Non-pigmented ciliary epithelial cell (primary cell): ENCODE data around the gene IL17RA.

ENCODE experiments used
- DNase-seq: peaks from one replicate; pipeline ENCODE4 v3.0.0-alpha.2; 2010; ENCODE audit warnings: low read depth

IL17RA gene

DNA sequence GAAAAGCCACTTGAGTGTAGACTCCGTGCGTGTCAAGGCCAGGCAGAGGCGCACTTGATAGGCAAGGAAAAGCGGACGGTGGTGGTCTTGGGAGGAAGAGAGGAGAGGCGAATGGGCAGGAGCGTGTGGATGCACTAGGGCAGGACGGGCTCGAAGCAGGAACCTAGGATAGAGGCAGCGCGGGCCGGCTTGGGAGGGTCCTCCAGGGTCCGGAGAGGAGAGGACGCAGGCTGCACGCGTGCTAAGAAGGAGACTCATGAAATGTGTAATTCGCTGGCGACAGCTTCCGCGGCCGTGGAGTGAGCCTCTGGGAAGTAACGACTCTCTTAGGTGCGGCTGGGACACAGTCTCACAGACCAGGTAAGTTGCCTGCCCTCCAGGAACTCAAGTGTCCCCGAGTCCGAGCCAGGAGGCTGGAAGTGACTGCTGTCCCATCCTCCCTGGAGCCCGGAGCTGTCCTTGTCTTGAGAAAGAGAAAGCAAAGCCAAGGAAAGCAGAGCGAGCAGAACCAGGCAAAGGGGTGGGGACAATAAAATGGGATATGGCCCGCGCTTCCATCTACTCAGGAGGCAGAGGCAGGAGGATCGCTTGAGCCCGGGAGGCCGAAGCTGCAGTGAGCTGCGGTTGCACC is 874 bp upstream of the IL17RA start:
- DNase-seq = no peak

DNA sequence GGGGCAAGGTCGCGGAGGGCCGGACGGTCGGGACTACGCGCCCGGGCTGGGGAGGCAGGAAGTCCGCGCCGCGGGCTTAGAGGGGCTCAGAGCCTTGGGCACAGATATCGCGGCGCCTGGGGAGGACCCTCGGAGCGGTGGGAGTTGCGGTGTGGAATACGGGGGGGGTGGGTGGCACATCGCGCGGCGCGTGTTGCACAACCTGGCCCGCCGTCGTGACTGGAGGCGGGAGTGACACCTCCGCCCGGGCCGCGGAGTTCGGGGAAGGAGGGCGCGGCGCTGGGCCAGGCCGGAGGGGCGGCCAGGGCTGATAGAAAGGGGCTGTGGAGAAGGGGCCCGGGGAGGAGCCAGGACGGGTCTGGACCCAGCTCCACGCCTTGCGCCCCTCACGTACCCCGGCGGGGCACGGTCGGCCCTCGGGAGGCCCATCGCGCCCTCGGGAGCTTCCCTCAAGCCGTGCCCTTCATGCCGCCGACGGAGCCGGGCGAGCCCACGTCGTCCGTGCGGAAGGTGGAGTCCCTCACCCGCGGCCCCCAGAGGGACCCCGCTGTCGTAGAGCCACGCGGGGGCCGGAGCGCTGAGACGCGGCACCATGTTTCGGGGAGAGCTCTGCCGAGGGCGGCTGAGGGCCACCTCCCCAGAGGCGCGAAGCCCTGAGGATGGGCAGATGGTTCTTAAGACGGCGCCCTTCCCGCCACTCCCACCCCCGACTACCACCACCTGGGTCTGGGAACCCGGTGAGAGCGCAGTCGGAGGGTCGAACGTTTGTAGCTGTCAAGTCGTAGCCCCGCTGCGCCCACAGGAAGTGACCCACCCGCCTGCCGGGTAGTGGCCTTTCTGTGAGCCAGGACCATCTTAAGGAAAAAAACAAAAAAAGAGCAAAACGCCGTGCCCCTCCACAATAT is 729 bp downstream of the IL17RA start:
- DNase-seq = no peak

DNA sequence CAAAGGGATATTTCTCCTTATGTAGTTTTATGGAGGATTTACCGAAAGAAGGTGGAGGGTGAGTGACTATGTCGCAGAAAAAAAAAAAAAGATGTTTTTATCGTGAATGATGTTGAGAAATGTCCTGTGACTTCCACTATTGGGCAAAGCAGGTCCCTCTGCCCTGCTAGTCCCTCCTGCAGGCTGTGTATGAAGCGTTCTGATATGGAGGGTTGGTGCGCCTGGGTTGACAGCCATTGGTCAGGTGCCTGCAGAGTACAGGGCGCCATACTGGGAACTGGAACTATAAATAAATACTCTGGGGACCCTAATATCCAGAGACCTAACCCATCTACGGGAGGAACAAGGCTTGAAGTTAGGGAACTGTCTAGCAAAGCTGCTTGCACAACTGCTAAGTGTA is 1.5 kb downstream of the IL17RA start:
- no peak for DNase-seq

DNA sequence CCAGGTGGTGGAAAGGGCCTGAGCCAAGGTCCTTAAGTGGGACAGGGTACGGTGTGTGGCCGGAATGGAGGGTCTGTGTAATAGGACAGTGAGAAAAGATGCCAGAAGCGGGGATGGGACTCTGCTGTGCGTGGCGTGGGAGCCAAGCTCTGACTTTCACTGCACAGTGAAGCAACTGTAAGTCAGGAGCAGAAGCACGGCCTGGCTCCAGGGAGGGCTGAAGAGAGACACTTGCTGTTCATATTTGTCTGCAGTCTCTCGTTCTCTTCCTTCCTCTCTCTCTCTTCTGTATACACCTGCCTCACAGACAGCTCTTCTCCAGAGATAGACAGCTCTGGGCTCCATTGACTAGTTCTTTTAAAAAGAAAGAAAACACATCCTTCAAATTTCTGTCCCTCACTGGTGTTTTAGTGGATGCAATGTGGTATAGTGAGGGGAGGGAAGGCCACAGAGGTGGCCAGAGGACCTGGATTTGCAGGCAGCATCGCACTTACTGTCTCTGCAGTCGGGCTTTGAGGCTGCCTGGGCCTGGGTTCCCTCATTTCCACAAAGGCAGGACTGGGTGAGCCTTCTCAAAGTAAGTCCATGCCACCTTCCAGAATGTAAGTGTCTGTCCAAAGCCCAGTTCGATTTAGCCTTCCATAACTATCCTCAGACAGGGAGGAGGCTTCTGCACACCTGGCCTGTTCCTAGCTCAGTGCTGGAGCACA is 2.1 kb downstream of the IL17RA start:
- DNase-seq = no peak

DNA sequence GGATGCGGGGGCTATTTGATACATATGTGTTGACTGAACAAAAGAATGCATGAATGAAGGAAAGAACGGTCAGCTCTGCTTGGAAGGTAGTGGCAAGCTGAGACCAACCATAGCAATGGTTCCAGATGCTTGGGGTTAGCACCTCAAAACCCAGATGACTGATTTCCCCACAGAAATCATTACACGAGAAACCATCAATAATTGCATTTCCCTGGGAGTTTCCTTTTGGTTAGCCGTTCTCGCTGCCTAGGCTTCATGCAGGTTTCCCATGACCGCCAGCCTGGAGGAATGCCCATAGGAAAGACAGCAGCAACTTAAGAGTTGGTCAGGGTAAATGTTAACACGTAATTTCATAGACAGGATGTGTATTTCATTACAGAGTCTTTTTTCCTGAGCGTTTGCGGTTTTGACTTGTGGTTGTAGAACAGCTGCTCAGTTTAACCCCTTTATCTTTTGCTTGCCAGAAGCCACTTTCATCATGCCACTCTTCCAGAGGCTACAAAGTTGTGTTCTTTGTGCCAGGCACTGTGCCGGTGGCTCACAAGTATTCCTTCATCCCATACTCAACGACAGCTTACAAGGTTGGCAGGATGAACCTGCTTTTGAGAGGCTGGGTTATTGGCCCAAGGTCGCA is 2.8 kb downstream of the IL17RA start:
- peak; percentile 30 for DNase-seq

DNA sequence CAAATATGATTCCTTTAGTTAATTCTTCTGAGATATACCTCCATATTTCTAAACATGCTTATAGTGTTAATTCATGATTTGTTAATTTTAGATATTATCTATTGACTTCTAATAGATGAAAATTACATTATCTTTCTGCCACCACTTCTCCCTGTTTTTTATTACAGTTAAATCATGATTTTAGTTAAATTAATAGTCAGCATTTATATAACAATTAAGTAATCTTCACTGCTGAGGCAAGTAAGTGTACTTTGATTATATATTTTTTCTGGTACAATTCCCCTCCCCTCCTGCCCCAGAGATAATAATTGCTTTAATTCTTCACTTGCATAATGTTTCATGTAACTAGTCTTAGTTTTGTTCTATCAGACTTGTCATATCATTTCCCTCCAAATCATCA is 5.8 kb downstream of the IL17RA start:
- DNase-seq = no peak

DNA sequence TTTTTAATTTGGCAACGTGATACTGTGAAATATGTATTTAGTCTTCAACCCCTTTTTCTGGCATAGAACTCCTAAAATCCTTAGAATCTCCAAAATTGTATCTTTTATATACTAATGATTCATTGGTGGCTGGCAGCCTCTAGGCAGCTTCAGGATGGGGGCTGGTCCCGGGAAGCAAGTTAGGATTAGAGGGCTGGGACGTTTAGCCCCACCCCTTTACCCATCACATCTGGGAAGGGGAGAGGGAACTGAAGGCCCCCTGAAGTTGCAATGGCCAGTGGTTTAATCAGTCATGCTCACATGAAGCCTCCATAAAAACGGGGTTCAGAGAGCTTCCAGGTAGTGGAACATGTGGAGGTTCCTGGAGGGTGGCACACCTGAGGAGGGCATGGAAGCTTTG is 7.1 kb downstream of the IL17RA start:
- no peak for DNase-seq

DNA sequence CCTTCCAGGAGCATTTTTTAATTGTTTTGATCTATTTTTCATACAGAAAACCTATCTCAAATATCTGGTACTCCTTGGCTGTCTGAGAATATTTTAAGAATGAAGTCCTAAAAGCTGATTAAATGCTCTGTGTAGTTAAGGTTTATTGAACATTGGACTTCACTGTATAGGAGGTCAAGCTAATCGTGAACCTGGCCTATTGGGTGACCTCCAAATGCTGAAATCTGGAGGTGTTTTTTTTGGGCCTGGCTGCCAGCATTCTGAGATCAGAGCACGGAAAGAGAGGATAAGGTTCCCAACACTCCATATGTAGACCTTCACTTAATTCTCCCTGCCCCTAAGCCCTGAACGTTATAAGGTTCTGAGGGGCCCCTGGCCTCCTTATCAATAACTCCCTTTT is 8.3 kb downstream of the IL17RA start:
- DNase-seq = no peak

DNA sequence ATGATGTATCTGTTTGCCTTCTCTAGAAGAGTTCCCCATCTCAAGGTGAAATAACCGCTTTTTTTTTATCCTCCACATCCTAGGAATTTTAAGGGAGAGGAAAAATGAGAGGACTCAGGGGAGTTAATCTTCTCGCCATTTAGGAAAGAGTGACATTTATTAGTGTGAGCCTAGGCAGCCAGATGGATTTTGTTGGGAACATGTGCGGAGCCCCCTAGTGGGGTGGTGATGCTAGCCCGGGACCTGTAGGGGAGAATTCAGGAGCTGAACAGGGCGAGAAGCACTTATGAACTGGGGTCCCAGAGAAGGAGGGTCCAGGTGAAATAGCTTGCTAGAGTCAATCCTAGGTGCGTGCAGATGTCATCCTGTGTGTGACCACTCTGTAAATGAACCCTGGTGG is 10.7 kb downstream of the IL17RA start:
- DNase-seq = no peak

DNA sequence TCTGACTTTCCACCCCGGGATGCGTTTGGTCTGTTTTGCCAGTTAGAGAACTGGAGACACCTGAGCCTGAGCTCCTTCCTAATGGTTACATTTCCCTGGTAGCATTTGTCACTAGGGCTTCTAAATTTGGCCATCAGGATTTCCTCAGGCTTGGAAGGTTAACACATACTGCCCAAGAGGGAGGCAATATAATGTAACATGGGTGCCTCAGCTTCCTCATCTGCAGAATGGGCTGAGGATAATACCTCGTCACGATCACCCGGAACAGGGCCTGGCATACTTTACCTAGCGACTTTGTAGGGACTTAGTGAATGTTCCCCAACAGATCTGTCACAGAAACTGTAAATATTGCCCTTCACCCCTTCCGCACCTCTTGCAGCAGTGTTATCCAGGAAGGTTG is 11.3 kb downstream of the IL17RA start:
- DNase-seq = no peak

DNA sequence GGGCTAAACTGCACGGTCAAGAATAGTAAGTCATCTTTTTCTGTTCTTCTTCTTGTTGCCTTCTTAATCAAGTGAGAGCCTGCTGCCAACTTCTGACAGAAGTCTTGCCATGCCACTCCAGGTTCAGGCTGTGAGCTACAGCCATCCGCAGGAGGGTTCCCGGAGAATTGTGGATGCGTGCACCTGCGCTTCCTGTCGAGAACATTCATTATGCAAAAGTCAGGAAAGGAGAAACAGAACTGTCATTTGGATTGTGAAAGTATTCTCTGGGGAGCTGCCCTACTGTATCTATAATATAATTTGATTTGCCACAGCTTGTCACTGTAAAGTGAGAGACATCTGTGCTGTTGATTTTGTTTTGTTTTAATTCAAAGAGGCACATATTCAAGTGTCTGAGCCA is 12.3 kb downstream of the IL17RA start:
- no peak for DNase-seq

DNA sequence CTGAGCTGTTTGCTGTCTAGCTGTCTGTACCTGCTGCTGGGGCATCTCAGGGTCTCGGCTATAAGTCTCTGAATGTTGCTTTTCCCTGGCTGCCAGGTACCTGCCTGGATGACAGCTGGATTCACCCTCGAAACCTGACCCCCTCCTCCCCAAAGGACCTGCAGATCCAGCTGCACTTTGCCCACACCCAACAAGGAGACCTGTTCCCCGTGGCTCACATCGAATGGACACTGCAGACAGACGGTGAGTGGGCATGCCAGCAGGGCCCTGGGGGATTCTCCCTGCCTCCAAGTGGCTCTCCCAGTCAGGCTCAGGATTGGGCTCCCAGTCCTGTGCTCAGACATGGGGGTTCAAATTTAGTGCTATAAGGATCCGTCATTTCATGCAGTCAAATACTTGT is 12.9 kb downstream of the IL17RA start:
- DNase-seq = no peak

DNA sequence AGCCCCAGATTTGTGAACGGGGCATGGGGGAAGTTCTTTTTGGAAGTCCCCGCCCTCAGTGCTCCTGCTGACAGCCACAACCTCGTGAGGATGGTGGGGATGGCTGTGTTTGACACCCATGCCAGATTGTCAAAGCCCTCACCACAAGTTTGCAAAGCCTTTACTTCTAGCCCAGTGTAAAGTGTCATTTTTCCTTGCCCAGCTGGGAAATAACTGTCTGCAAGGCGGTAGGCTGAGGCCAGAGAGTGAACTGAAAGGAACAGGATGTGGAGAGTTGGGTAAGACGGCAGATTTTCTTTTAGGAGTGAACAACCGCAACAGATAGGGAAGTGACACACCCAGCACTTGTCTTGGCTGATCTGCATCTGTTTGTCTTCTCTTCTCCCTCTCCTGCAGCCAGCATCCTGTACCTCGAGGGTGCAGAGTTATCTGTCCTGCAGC is 13.6 kb downstream of the IL17RA start:
- no peak for DNase-seq

DNA sequence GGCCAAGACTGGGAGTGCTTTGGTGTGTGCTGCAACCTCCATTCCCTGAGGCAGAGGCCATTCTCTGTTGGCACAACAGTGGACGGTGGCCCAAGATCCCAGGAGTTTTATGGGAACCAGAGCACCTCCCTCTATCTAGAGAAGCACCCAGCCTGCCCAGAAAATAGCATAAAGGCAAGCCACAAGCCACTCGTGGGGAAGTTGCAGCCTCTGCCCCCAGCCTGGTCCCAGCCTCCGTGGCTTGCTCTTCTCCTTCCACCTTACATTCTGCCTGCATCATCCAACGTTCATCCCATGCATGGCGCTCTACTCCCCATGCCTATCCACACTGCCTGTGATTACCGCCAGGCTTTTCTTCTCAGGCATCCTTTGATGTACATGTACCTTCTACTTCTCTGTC is 15.8 kb downstream of the IL17RA start:
- DNase-seq = no peak

DNA sequence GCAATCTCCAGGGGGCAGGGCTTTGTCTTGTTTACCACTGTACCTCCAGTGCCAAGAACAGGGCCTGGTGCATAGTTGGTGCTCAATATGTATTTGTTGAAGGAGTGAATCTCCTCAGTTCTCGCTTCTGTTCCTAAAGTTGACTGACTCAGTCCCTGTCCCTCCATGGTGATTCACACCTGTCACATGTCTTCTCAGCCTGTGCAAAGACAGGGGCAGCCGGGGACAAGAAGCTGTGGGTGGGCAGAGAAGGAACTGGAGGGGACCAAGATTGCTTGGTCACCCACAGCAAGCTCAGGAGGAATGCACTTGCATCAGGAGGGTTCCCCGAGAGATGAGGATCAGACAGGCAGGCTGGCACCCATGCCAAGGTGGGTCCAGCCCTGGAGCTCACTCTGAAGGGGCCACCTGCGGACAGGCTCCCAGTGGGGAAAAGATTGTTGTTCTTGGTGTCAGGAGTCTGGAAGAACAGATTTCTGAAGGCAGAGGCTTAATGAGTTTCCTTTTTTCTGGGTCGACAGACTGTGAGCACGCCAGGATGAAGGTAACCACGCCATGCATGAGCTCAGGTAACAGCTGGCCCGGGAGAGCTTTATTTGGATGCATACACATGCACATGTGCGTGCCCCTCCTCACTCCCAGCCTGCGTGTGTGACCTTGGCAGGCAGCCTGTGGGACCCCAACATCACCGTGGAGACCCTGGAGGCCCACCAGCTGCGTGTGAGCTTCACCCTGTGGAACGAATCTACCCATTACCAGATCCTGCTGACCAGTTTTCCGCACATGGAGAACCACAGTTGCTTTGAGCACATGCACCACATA is 16.9 kb downstream of the IL17RA start:
- no peak for DNase-seq

DNA sequence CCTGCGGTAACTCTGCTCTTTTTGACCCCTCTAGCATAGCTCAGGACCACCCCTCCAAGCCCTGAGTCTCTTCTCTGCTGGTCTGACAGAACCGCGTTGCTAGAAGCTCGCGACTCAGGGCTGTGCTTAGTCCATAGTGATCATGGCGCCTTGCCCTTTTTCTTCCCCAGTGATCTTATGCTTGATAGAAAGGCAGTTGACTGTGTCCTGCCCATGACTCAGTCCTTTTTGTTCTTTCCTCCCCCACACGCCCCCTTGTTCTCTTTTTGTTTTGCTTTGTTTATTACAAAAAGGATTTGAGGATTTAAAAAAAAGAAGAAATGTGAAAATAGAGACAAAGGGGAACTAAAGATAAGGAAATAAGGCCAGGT is 17.5 kb downstream of the IL17RA start:
- DNase-seq = no peak

DNA sequence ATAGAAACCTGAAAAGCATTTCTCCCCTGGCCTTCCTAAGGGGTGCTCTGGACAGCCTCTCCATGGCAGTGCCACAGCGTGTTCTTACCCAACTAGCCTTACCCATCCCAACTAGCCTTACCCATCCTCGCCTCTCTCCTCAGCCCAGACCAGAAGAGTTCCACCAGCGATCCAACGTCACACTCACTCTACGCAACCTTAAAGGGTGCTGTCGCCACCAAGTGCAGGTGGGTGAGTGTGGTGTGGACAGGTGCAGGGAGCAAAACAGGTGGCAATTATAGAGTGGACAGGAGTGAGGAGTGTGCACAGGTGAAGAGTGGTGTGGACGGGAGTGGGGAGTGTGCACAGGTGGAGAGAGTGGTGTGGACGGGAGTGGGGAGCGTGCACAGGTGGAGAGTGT is 18.6 kb downstream of the IL17RA start:
- no peak for DNase-seq

DNA sequence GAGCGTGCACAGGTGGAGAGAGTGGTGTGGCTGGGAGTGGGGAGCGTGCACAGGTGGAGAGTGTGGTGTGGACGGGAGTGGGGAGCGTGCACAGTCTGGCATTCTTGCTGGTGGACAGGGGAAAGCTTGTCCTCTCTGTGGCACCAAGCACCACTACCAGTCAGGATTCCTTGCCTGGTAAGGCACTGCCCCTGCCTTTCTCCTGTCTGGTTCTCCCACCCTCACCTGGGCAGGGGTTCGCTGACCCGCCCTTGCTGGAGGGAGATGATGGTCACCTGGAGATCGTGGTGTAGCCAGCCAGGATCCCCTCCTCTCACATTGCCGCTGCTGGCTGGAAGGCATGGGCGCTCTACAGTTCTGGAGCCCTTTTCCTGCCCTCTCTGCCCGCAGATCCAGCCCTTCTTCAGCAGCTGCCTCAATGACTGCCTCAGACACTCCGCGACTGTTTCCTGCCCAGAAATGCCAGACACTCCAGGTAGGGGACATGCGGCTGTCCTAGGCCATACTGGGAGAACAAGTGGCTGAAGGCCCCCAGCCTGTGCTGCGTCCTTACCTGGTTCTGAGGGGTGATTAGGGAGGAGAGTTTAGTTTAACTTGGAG is 19.6 kb downstream of the IL17RA start:
- no peak for DNase-seq

DNA sequence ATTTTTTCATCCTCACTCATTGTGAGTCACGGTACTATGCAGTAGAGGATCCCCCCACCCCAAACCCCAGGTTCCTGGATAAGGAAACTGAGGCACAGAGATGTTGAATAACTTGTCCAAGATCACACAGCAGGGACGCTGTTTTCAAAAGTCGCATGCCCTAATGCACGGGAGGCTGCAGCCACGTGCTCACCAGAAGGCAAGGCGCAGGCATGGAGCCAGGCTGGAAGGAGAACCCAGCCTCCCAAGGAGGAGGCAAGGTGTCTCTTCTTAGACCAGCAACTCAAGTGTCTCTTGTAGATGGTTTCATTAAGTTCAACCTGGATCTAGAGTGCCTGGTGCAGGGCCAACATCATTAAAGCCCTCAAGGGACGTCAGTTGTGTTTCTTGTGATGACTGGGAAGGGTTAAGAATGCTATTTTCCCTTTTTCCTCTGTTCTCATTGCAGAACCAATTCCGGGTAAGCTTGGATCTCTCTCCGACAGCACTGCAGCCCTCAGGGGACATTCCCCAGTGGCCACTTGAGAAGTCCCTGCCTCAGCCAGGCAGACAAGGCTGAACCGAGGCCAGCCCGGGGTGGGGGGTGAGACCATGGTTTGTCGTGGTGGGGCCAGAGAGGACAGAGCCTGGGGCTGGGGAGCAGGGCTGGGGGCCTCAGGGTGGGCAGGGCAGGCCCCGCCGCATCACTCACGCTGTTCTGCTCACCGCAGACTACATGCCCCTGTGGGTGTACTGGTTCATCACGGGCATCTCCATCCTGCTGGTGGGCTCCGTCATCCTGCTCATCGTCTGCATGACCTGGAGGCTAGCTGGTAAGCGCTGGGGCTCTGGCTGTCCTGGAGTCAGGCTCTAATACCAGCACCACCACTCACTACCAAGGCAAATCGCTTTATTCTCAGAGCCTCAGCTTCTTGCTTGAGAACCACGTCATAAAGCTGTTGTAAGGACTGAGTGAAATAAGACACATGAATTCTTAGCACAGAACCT is 20.6 kb downstream of the IL17RA start:
- DNase-seq = no peak

DNA sequence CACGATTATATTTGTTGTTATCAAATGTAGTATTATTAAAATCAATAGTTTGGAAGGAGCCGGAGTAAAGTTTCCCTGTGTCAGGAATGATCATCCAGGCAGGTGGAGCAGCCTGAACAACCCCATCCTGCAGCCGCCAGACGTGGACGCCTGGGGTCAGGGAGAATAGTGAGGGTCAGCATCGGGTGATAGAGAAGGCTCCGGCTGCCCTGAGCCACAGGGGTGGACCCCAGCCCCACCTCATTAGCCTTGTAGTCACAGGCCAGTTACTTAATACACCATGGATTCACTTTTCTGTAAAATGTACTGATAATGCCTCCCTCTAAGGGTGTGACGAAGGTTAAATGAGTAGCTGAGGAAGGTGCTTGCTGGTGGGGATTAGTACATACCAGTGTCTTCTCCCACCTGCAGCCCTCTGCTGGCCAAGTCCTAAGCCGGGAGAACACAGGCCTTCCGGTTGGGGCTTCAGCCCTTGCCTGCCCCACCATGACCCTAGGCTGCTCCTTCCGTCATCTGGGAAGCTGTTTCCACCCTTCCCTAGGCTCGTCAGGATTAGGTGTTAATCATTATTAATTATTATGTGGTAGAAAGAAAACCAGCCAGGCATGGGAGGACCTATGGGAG is 21.5 kb downstream of the IL17RA start:
- no peak for DNase-seq
